Loucy (cell line): ENCODE measurements around the gene PRRT4.

Experiments
- H2AFZ ChIP-seq: fragments of 200-600 bp; sonication (generic); 2 replicates; pipeline ENCODE4 v1.6.0; 2016; ENCODE audit warnings: antibody characterized with exemption, mild to moderate bottlenecking, low read length, moderate library complexity
- H3F3A ChIP-seq: fragments of 200-600 bp; 2 replicates; pipeline ENCODE4 v1.6.0; 2016; ENCODE audit warnings: antibody characterized with exemption, low read depth, mild to moderate bottlenecking
- H3K27me3 ChIP-seq: fragments of 200-600 bp; sonication (generic); 2 replicates; pipeline ENCODE4 v1.6.1; 2014; ENCODE audit warnings: low read length, mild to moderate bottlenecking; ENCODE audit not compliant: insufficient read depth, poor library complexity, severe bottlenecking
- H3K36me3 ChIP-seq: fragments of 200-600 bp; sonication (generic); 2 replicates; pipeline ENCODE4 v1.6.1; 2016; ENCODE audit warnings: low read length; ENCODE audit not compliant: insufficient read depth
- H3K4me1 ChIP-seq: fragments of 200-600 bp; sonication (generic); 2 replicates; pipeline ENCODE4 v1.5.1; 2014; ENCODE audit warnings: low read length, mild to moderate bottlenecking; ENCODE audit not compliant: insufficient read depth, poor library complexity, severe bottlenecking
- H3K4me2 ChIP-seq: fragments of 200-600 bp; sonication (generic); 2 replicates; pipeline ENCODE4 v1.6.0; 2014; ENCODE audit warnings: antibody characterized with exemption, low read length, low read depth, mild to moderate bottlenecking; ENCODE audit not compliant: poor library complexity, severe bottlenecking
- H3K4me3 ChIP-seq: fragments of 200-600 bp; sonication (generic); 2 replicates; pipeline ENCODE4 v1.5.1; 2014; ENCODE audit warnings: low read length, mild to moderate bottlenecking, mixed read lengths; ENCODE audit not compliant: poor library complexity, severe bottlenecking
- H3K79me2 ChIP-seq: fragments of 200-600 bp; sonication (generic); 2 replicates; pipeline ENCODE4 v1.6.1; 2014; ENCODE audit warnings: low read length; ENCODE audit not compliant: insufficient read depth
- H3K9ac ChIP-seq: fragments of 200-600 bp; sonication (generic); 2 replicates; pipeline ENCODE4 v1.6.0; 2014; ENCODE audit warnings: mild to moderate bottlenecking, low read depth, low read length, moderate library complexity; ENCODE audit not compliant: poor library complexity, severe bottlenecking
- H3K9me2 ChIP-seq: fragments of 200-600 bp; sonication (generic); replicated peaks from 2 replicates; pipeline ENCODE4 v1.6.1; 2016; ENCODE audit warnings: low read depth, low read length, mixed read lengths
- H3K9me3 ChIP-seq: fragments of 200-600 bp; sonication (generic); 2 replicates; pipeline ENCODE4 v1.6.1; 2014; ENCODE audit warnings: mild to moderate bottlenecking, antibody characterized with exemption, low read length, low read depth; ENCODE audit not compliant: insufficient read depth
- H4K20me1 ChIP-seq: fragments of 200-600 bp; sonication (generic); 2 replicates; pipeline ENCODE4 v1.6.0; 2014; ENCODE audit warnings: antibody characterized with exemption, low read length, mild to moderate bottlenecking; ENCODE audit not compliant: insufficient read depth, poor library complexity, severe bottlenecking
- EZH2phosphoT487 ChIP-seq: fragments of 200-600 bp; IDR thresholded peaks from 2 replicates; pipeline ENCODE4 v1.6.1; 2018; ENCODE audit warnings: antibody characterized with exemption, mild to moderate bottlenecking, moderate library complexity, borderline replicate concordance
- TF ChIP-seq, protein P1 (sequence below): fragments of 200-600 bp; sonication (generic); conservative IDR thresholded peaks from 2 replicates; pipeline ENCODE4 v1.5.1; 2014; ENCODE audit warnings: mild to moderate bottlenecking, antibody characterized with exemption, low read length

PRRT4 gene

DNA sequence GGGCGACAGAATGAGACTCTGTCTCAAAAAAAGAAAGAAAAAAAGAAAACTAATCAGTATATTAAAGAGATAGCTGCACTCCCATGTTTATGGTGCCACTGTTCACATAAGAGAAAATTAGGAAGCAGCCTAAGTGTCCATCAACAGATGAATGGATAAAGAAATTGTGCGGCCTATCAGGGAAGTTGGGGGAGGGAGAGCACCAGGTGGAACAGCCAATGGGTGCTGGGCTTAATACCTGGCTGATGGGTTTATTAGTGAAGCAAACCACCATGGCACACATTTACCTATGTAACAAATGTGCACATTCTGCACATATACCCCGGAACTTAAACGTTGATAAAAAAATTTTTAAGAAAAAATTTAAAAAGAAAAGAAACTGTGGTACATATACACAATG is 9.0 kb upstream of the PRRT4 start:
- Histone ChIP-seq H3K36me3 (no peaks in the 10 kb centered on the region), H3K9ac (no peak overlapping the region), H4K20me1 (no peaks in the 10 kb centered on the region), H3K9me3 (no peaks in the 10 kb centered on the region), H3K4me2 (no peak overlapping the region), H2AFZ (no peak overlapping the region), H3K4me3 (no peak overlapping the region), H3K79me2 (no peaks in the 10 kb centered on the region), H3K9me2 (no peaks in the 10 kb centered on the region), H3F3A (no peaks in the 10 kb centered on the region), H3K4me1 (no peaks in the 10 kb centered on the region), H3K27me3 (no peaks in the 10 kb centered on the region)
- TF ChIP-seq, protein P1, sequence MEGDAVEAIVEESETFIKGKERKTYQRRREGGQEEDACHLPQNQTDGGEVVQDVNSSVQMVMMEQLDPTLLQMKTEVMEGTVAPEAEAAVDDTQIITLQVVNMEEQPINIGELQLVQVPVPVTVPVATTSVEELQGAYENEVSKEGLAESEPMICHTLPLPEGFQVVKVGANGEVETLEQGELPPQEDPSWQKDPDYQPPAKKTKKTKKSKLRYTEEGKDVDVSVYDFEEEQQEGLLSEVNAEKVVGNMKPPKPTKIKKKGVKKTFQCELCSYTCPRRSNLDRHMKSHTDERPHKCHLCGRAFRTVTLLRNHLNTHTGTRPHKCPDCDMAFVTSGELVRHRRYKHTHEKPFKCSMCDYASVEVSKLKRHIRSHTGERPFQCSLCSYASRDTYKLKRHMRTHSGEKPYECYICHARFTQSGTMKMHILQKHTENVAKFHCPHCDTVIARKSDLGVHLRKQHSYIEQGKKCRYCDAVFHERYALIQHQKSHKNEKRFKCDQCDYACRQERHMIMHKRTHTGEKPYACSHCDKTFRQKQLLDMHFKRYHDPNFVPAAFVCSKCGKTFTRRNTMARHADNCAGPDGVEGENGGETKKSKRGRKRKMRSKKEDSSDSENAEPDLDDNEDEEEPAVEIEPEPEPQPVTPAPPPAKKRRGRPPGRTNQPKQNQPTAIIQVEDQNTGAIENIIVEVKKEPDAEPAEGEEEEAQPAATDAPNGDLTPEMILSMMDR, result no peak
- TF ChIP-seq EZH2phosphoT487, result no peak

DNA sequence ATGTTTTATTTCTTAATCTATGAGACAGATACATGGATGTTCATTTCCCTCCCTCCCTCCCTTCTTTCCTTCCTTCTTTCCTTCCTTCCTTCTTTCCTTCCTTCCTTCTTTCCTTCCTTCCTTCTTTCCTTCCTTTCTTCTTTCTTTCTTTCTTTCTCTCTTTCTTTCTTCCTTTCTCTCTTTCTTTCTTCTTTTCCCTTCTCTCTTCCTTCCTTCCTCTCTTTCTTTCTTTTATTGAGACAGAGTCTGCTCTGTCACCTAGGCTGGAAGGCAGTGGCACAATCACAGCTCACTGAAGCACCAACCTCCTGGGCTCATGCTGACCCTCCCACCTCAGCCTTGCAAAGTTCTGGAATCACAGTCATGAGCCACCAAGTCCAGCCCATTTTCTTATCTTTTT is 5.5 kb upstream of the PRRT4 start:
- Histone ChIP-seq H3K4me1 (peaks cover 5% of the 10 kb centered on the region), H3K36me3 (no peaks in the 10 kb centered on the region), H3K9me2 (no peaks in the 10 kb centered on the region), H4K20me1 (no peaks in the 10 kb centered on the region), H3K27me3 (peaks cover 9% of the 10 kb centered on the region), H3K9me3 (no peaks in the 10 kb centered on the region), H3K4me3 (no peak overlapping the region), H3K4me2 (no peak overlapping the region), H3F3A (no peaks in the 10 kb centered on the region), H2AFZ (no peak overlapping the region), H3K9ac (no peak overlapping the region), H3K79me2 (no peaks in the 10 kb centered on the region)
- TF ChIP-seq, protein P1, result no peak
- no peak for TF ChIP-seq EZH2phosphoT487

GRCh38 chr7:128366300-128366699 is 4.8 kb upstream of the PRRT4 start:
- peaks cover 9% of the 10 kb centered on the region for H3K27me3 ChIP-seq
- peak overlapping the region; percentile 40 for H2AFZ ChIP-seq
- H3K4me2 ChIP-seq, result no peak overlapping the region
- no peak overlapping the region for H3K4me3 ChIP-seq
- H3F3A ChIP-seq, result no peaks in the 10 kb centered on the region
- no peaks in the 10 kb centered on the region for H3K36me3 ChIP-seq
- H3K79me2 ChIP-seq, result no peaks in the 10 kb centered on the region
- peaks cover 6% of the 10 kb centered on the region for H3K4me1 ChIP-seq
- TF ChIP-seq, protein P1, result no peak
- TF ChIP-seq EZH2phosphoT487, result no peak
- H3K9me2 ChIP-seq, result no peaks in the 10 kb centered on the region
- H3K9ac ChIP-seq, result no peak overlapping the region
- H3K9me3 ChIP-seq, result no peaks in the 10 kb centered on the region
- no peaks in the 10 kb centered on the region for H4K20me1 ChIP-seq
